ENCODE measurements around the gene FGFR1OP2.
A peak's percentile ranks its signal among the peaks of the same experiment; 100 is the strongest.

The FGFR1OP2 gene

DNA sequence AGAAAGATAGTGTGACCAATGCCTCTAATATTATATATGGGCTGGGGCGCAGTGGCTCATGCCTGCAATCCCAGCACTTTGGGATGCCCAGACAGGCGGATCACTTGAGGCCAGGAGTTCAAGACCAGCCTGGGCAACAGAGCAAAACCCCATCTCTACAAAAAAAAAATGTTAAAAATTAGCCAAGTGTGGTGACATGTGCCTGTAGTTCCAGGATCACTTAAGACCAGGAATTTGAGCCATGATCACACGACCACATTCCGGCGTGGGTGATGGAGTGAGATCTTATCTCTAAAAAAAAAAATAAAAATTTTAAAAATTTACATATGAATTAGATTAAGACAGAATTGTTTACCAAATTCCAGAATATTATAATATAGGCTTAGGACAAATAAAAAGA is 63.9 kb downstream of the FGFR1OP2 start:
- TF ChIP-seq, protein P1, sequence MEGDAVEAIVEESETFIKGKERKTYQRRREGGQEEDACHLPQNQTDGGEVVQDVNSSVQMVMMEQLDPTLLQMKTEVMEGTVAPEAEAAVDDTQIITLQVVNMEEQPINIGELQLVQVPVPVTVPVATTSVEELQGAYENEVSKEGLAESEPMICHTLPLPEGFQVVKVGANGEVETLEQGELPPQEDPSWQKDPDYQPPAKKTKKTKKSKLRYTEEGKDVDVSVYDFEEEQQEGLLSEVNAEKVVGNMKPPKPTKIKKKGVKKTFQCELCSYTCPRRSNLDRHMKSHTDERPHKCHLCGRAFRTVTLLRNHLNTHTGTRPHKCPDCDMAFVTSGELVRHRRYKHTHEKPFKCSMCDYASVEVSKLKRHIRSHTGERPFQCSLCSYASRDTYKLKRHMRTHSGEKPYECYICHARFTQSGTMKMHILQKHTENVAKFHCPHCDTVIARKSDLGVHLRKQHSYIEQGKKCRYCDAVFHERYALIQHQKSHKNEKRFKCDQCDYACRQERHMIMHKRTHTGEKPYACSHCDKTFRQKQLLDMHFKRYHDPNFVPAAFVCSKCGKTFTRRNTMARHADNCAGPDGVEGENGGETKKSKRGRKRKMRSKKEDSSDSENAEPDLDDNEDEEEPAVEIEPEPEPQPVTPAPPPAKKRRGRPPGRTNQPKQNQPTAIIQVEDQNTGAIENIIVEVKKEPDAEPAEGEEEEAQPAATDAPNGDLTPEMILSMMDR (conservative IDR thresholded peaks at IDR 0.05), result no peak
- no peak overlapping the region for H3K27ac ChIP-seq

DNA sequence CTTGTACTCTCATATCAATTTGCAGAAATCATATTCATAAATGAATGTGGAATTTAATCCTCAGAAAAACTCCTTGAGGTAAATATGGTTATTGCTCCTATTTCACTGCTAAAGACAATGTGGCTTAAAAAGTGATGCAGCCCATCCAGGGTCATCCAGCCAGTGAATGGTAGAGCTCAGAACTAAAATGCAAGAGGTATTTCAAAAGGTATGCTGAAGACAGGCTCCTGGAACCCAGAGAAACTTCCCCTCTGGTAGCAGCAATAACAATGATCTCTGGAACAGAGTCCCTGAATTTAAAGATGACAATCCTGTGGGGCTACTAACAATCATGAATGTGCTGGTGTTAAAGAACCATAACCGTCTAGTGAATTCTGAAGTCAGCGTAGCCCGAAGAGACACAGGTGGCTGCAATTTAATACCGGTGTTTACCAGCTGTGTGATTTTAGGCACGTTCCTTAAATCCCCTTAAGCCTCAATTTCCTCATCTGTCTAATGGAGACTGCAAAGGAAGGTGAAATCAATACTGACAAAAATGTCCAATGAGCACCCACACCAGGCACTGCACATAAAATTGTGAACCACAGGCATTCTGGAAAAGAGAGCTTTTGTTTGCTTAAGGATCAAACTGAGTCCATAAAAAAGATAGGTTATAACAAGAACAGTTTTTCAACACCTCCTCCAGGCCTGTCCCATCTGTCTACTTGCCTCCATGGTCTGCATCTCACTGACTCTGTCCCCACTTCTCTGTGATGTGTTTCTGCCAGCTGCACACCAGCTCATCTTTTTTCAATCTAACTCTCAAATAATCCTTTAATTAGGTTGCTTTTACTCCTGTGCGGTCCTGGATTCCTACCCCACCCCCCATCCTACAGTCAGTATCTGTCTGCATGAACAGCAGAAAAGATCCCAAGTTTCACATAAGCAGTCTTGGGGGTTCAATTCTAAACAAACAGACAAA is 65.4 kb downstream of the FGFR1OP2 start:
- no peak overlapping the region for H3K27ac ChIP-seq
- TF ChIP-seq, protein P1 (conservative IDR thresholded peaks at IDR 0.05), result no peak

DNA sequence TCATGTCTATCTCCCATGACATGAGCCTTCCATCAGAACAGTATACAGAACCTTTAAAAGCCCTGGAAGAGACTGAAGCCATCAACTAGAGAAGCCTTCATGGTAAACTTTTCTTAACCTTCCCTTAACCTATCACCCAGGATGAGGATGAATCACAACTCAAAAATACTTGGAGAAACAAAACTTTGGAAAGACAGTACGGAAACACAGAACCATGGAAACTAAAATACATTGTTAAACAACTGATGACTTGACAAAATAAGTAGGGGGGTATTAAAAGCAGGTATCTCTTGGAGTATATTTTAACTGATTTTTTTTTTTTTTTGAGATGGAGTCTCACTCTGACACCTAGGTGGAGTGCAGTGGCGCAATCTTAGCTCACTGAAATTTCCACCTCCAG is 67.2 kb downstream of the FGFR1OP2 start:
- TF ChIP-seq, protein P1 (conservative IDR thresholded peaks at IDR 0.05), result no peak
- no peak overlapping the region for H3K27ac ChIP-seq

DNA sequence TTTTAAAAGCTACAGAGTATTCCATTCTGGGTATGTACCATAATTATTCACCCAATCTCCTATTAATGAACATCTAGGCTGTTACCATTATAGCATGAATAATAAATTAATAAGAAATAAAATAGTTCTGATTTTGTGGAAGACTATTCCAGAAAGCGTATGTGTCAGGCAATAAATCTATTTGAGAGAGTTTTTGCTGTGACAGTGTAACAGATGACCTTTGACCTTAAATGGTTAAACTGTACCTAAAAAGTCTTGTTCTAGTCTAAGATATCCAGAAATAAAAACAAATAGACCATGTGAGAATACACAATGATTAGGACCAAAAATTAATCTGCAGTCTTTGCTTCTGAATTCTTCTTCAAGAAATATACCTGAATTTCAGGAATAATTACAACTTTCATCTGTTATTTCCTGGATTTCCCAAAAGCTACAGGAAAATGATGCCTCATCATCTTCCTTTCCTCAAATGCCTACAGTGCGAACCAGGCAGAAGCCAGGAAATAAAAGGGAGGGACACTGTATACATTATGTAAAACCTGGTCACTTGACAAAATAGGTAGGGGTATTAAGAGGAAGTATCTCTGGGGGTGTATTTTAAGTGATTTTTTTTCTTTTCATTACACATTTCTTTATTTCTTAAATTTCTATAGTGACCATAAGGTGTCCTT is 68.7 kb downstream of the FGFR1OP2 start:
- no peak overlapping the region for H3K27ac ChIP-seq
- TF ChIP-seq, protein P1 (conservative IDR thresholded peaks at IDR 0.05), result no peak

DNA sequence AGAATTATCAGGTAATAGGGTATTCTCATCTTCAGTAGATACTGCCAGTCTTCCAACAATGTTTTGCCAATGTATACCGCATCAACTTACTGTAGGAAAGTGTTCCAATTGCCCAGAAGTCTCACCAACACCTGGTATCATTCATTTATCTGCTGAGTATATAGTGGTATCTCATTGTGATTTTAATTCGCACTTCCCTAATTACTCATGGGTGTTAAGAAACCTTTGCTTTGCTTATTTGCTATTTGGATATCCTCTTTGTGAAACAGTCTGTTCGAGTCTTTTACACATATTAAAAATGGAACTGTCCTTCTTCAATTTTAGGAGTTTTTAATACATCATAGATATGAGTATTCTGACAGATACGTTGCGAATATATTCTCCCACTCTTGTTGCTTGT is 69.8 kb downstream of the FGFR1OP2 start:
- TF ChIP-seq, protein P1 (conservative IDR thresholded peaks at IDR 0.05), result no peak
- H3K27ac ChIP-seq, result no peak overlapping the region

DNA sequence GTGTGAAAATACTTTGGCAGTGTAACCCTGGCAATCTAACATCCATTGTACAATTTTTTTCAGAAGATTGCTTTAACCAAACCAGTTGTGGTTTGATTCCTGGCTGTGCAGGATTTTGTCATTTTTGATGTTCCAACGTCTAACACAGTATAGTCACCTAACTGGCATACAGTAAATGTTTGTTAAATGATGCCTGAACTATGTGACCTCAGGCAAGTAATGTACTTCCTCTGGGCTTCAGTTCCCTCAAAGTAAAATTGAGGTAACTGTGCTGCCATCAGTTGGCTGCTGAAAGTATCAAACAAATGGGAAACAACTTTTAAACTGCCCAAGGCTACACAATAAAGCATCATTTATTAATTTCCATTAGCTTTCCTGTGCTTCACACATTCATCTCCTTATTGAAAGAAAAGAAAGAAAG is 71.6 kb downstream of the FGFR1OP2 start:
- TF ChIP-seq, protein P1 (conservative IDR thresholded peaks at IDR 0.05), result no peak
- H3K27ac ChIP-seq, result no peak overlapping the region

DNA sequence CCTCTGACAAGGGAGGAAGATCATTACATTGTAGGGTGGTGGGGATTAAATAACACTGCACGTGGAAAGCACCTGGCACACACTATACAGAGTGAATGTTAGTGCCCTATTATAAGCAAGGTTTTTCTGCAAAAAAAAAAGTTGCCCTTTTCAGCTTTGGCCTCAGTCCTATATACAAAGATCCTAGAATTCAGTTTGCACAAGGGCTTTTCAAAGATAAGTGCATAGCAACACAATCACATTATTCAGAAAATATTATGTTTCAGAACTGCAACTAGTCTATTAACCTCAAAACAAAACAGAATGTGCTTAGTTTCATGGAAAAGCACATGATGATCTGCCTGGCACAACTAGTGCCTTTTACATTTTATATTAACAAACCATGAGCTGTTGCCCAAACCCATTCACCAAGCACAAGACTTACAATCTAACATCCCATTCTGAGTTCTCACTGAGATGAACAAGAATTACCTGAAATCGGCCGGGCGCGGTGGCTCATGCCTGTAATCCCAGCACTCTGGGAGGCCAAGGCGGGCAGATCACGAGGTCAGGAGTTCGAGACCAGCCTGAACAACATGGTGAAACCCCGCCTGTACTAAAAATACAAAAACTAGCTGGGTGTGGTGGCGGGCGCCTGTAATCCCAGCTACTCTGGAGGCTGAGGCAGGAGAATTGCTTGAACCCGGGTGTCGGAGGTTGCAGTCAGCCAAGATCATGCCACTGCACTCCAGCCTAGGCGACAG is 74.1 kb downstream of the FGFR1OP2 start:
- TF ChIP-seq, protein P1 (conservative IDR thresholded peaks at IDR 0.05), result no peak
- peak overlapping the region; percentile 87; the same call in 1 of the 2 replicates for H3K27ac ChIP-seq

All from VCaP (cell line).